Activated CD4-positive, alpha-beta T cell treated with anti-CD3 and anti-CD28 coated beads, Interleukin-2, amount 10 ng/mL, durations not matched to agents 7 days and 5 days (primary cell): ENCODE measurements around the gene MXRA8. TPM values are rescaled to one million over a fixed set of nuclear protein-coding genes. Genes with fewer than 3 reads are reported as not detected.
"Not testable (repeated sequence)": the region's sequence is repeated elsewhere in the genome, so short reads cannot be mapped to it uniquely, and the experiment has no call there.

Experiments
- CTCF ChIA-PET: fragments of 350-600 bp; sonication (Branson Sonifier 250); formaldehyde crosslinking; loops from one replicate; lab custom pipeline; 2021; ENCODE audit warnings: antibody characterized with exemption; lab: Charles Lee
- POLR2A ChIA-PET: fragments of 350-600 bp; sonication (Branson Sonifier 250); formaldehyde crosslinking; loops from one replicate; lab custom pipeline; 2021; ENCODE audit warnings: antibody characterized with exemption; lab: Charles Lee
- DNase-seq: peaks from one replicate; pipeline ENCODE4 v3.0.0-alpha.2; 2020
- H3K27ac Mint-ChIP-seq: one replicate; pipeline ENCODE4 v1.8.0; 2021; ENCODE audit warnings: mild to moderate bottlenecking, moderate library complexity, mixed read lengths
- H3K27me3 Mint-ChIP-seq: one replicate; pipeline ENCODE4 v1.8.0; 2021; ENCODE audit warnings: mixed read lengths
- H3K36me3 Mint-ChIP-seq: one replicate; pipeline ENCODE4 v1.8.0; 2021; ENCODE audit warnings: low read depth, mixed read lengths
- H3K4me1 Mint-ChIP-seq: one replicate; pipeline ENCODE4 v1.8.0; 2021; ENCODE audit warnings: mixed read lengths
- H3K4me3 Mint-ChIP-seq: one replicate; pipeline ENCODE4 v1.8.0; 2021; ENCODE audit warnings: mild to moderate bottlenecking, moderate library complexity, mixed read lengths
- H3K9me3 Mint-ChIP-seq: one replicate; pipeline ENCODE4 v1.8.0; 2021; ENCODE audit warnings: mixed read lengths
- total RNA-seq, 2 experiments: library from RNA; stranded (reverse); gene quantifications; one replicate each; pipeline ENCODE4 v1.2.3, GENCODE V29; 2021

MXRA8 gene, protein sequence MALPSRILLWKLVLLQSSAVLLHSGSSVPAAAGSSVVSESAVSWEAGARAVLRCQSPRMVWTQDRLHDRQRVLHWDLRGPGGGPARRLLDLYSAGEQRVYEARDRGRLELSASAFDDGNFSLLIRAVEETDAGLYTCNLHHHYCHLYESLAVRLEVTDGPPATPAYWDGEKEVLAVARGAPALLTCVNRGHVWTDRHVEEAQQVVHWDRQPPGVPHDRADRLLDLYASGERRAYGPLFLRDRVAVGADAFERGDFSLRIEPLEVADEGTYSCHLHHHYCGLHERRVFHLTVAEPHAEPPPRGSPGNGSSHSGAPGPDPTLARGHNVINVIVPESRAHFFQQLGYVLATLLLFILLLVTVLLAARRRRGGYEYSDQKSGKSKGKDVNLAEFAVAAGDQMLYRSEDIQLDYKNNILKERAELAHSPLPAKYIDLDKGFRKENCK
- total RNA-seq, result under 1 TPM; 0.15 to 0.30 TPM

DNA sequence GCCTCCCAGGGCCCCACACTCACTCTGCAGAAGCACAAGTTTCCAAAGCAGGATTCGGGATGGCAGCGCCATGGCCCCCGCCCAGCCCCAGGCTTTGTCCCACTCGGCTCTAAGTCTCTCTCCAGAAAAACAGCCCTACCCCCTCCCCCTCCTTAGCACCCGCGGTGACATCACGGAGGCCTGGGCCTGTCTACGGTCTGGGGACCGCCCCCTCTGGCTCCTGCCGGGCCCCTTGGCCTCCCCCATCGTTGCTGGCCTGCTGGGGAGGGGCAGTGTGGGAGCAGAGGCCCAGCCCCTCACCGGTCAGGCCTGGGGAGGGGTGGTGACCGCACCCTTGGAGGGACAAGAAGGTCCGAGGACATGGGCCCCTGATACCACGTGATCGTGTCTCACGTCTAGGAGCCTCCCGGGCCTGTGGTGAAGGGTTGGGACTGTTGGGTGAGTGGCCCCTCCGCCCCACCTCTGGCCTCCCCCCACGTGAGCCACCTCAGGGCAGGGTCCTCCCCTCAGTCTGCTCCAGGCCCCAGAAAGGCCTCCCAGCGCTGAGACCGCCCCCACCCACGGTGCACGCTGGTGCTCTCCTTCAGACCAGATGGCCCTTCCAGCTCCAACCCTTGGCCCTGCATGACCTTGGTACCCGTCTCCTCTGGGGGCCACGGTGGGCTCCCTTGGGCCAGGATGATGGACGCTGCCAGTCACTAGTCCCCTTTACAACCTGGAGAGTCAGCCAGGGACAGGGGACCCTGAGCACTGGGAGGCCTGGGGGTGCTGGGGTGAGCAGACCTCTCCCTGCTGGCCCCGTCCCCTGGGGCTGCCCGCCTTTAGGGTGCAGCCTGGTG is at the start of gene MXRA8:
Gene MXRA8 (minus strand): TSS at position 123 of the 839 bp plus-strand sequence. CDS start 51 bp downstream, at position 72.
- Mint-ChIP-seq H3K4me3 (peak within 1 kb of the TSS; percentile 10), H3K4me1 (peaks cover 27% of the 10 kb centered on the region), H3K27me3 (peaks cover 18% of the 10 kb centered on the region), H3K9me3 (peaks cover 2% of the 10 kb centered on the region), H3K27ac (peak within 1 kb of the TSS; percentile 74), H3K36me3 (no peaks in the 10 kb centered on the region)
- DNase-seq, result no peak
- ChIA-PET CTCF (no interaction called here), POLR2A (no interaction called here)

DNA sequence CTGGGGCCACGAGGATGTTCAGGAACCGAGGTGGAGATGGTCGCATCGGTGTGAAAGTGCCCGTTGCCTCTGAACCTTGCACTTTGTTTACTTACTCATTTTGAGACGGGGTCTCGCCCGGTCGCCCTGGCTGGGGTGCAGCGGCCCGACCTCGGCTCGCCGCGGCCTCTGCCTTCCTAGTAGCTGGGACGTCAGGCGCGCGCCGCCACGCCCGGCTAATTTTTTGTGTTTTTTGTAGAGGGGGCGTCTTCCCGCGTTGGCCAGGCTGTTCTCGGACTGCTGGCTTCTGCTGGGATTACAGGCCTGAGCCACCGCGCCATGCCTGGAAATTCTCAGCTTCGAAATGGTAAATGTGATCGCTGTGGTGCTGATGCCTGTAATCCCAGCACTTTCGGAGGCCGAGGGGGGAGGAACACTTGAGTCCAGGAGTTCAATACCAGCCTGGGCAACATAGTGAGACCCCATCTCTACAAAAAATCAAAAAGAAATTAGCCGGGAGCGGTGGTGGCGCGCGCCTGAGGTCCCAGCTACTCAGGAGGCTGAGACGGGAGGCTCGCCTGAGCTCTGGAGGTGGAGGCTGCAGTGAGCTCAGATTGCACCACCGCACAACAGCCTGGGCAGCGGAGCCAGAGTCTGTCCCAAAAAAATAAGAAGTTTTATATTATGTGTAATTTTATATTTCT is 49.4 kb upstream of the MXRA8 start:
- Mint-ChIP-seq H3K36me3 (peaks cover 33% of the 10 kb centered on the region), H3K4me3 (peak overlapping the region; percentile 82), H3K27me3 (no peaks in the 10 kb centered on the region), H3K4me1 (peaks cover 32% of the 10 kb centered on the region), H3K9me3 (peaks cover 2% of the 10 kb centered on the region), H3K27ac (peak overlapping the region; percentile 84)
- ChIA-PET POLR2A (no interaction called here), CTCF (interaction anchor here (0.9 to 2.0 kb wide), 3 partner anchors 10 to 36 kb away, joined by 3 to 14 read pairs (median 6); partner anchors contain the start of gene CCNL2)
- DNase-seq, result peak; percentile 19

DNA sequence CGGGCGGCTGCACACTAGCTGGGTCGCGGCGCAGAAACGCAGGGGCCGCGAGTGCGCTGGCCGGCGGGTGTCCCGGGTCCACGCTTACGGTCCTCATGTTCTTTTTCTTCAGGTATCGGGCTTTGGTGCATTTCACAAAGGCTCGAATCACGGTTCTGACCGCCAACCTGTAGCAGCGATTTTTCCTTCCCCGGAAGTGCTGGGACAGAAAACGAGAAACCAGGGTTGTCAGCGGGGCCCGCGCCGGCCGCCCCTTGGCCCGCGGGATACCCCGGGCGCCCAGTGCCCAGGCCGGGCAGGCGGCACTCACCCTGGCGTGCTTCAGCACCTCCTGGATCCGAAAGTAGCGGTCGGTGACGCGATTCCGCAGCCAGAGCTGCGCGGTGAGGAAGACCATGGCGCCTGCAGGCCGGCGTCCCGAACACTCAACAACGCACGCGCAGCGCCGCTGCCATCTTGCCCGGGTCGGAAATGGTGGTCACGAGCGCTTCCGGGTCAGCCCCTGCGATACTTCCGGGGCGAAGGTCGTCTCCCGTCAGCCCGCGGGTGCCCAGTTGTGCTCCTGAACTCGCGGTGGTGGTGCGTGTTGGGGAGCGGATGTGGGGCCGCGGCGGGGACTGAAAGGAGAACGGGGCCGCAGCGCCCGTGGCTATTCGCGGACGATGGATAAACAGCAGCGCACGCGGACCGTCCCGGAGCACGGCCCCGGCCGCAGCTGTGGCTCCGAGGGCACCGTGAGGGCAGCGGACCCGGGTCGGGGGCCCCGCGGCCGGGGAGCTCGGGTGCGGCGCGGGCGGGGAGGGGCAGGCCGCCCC is 48.7 kb upstream of the MXRA8 start, which contains the start of gene MRPL20:
Gene MRPL20 (minus strand): TSS at position 473 of the 815 bp plus-strand sequence. CDS start 76 bp downstream, at position 397.
- POLR2A ChIA-PET, result interaction anchor here (0.7 kb wide), 1 partner anchor 27 kb away, joined by 3 read pairs; no protein-coding TSS in a partner anchor
- peak; percentile 97 for DNase-seq
- peak within 1 kb of the TSS; percentile 82 for H3K4me3 Mint-ChIP-seq
- H3K4me1 Mint-ChIP-seq, result peaks cover 36% of the 10 kb centered on the region
- peak within 1 kb of the TSS; percentile 93 for H3K27ac Mint-ChIP-seq
- no peaks in the 10 kb centered on the region for H3K9me3 Mint-ChIP-seq
- no peaks in the 10 kb centered on the region for H3K27me3 Mint-ChIP-seq
- CTCF ChIA-PET, result interaction anchor here (0.5 to 2.0 kb wide), 4 partner anchors 9 to 176 kb away, joined by 3 to 14 read pairs (median 4); partner anchors contain the start of gene CCNL2
- H3K36me3 Mint-ChIP-seq, result peaks cover 34% of the 10 kb centered on the region

DNA sequence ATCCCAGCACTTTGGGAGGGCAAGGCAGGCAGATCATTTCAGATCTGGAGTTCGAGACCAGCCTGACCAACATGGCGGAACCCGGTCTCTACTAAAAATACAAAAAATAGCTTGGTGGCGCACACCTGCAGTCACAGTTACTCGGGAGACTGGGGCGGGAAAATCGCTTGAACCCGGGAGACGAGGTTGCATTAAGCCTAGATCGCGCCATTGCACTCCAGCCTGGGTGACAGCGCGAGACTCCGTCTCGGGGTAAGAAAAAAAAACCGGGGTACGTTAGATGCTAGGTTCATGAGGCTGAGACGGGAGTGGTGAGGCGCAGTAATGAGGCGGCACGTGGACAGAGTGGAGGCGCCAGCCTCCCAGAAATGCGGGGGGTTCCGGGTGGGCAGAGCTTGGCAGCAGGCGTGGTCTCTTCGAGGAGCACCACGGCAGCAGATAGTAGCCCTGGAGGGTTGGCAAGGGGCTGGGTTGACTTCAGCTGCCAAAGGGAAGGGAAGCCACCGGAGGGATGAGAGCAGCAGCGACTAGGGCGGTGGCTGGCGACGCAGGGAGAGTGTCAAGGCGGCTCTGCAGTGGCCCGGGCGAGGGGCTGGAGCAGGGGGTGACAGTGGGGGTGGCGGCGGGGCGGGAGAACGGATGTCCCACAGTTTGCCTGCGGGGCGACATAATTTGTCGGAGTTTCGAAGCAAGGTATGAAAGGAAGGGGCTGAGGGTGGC is 47.9 kb upstream of the MXRA8 start:
- peak overlapping the region; percentile 93 for H3K27ac Mint-ChIP-seq
- H3K4me3 Mint-ChIP-seq, result peak overlapping the region; percentile 82
- ChIA-PET CTCF (interaction anchor here (1.8 to 2.0 kb wide), 2 partner anchors 8 to 34 kb away, joined by 6 to 14 read pairs; partner anchors contain the start of gene CCNL2), POLR2A (no interaction called here)
- peaks cover 40% of the 10 kb centered on the region for H3K36me3 Mint-ChIP-seq
- H3K27me3 Mint-ChIP-seq, result no peaks in the 10 kb centered on the region
- peaks cover 44% of the 10 kb centered on the region for H3K4me1 Mint-ChIP-seq
- no peak for DNase-seq
- no peaks in the 10 kb centered on the region for H3K9me3 Mint-ChIP-seq

DNA sequence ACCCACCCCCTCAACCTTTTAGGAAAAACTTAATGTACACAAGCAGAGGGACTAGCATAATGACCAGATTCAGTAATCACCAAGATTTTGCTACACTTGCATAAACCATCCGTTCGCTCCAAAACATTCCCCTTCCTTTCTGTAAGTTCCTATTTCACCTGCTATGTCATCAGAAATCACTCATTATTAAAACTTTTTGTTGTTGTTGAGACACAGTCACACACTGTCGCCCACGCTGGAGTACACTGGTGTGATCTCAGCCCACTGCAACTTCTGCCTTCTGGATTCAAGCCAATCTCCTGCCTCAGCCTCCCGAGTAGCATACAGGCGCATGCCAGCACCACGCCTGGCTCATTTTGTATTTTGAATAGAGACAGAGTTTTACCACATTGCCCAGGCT is 45.3 kb upstream of the MXRA8 start:
- Mint-ChIP-seq H3K36me3 (peaks cover 47% of the 10 kb centered on the region), H3K4me3 (no peak overlapping the region), H3K4me1 (peaks cover 54% of the 10 kb centered on the region), H3K27ac (no peak overlapping the region), H3K27me3 (no peaks in the 10 kb centered on the region), H3K9me3 (no peaks in the 10 kb centered on the region)
- CTCF ChIA-PET, result interaction anchor here (1.3 kb wide), 1 partner anchor 32 kb away, joined by 4 read pairs; no protein-coding TSS in a partner anchor
- POLR2A ChIA-PET, result no interaction called here
- no peak for DNase-seq

DNA sequence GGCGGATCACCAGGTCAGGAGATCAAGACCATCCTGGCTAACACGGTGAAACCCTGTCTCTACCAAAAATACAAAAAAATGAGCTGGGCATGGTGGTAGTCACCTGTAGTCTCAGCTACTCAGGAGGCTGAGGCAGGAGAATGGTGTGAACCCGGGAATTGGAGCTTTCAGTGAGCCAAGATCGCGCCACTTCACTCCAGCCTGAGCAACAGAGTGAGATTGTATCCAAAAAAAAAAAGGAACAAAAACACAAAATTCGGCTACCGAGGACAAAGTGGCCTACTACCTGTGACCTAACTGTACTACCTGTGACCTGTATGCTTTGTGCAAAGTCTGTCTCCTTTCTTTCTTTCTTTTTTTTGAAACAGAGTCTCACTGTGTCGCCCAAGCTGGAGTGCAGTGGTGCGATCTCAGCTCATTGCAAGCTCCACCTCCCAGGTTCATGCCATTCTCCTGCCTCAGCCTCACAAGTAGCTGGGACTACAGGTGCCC is 44.6 kb upstream of the MXRA8 start:
- POLR2A ChIA-PET, result not testable (repeated sequence)

DNA sequence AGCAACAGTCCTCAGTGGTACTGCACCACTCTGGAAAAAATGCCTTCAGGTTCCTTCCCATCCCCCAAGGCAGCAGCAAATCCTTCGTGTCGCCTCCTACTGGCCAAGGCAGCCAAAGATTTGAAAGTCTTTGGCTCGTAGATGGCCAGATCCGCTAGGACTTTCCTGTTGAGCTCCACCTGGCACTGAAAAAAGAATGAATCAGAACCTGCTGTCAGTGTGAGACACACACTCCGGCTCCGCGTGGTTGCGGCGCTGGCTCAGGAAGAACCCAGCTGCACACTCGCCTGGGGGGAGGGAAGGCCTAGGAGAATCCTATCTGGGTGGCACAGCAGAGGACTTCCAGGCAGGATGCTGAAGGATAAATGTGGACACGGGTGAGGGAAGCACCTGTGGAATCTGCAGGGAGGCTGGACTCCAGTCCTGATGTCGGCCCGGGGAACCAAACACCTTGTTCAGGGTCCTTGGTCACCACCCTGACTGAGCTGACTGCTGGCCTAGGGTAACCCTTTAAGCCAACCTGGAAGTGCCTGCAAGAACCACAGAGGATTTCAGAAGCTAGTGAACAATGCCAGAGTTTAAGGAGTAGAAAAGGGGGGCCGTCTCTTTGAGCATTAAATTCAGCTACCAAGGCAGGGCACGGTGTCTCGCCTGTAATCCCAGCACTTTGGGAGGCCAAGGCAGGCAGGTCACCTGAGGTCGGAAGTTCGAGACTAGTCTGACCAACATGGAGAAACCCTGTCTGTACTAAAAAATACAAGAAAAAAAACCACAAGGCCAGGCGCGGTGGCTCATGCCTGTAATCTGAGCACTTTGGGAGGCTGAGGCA is 43.9 kb upstream of the MXRA8 start:
- no peak overlapping the region for H3K27ac Mint-ChIP-seq
- ChIA-PET POLR2A (no interaction called here), CTCF (interaction anchor here (0.6 to 1.3 kb wide), 2 partner anchors 31 to 405 kb away, joined by 3 to 4 read pairs; no protein-coding TSS in a partner anchor)
- H3K36me3 Mint-ChIP-seq, result peaks cover 57% of the 10 kb centered on the region
- H3K4me3 Mint-ChIP-seq, result peak overlapping the region; percentile 80
- peaks cover 60% of the 10 kb centered on the region for H3K4me1 Mint-ChIP-seq
- H3K27me3 Mint-ChIP-seq, result no peaks in the 10 kb centered on the region
- H3K9me3 Mint-ChIP-seq, result no peaks in the 10 kb centered on the region
- peak; percentile 46 for DNase-seq

More for the DNA sequence above, 44.6 kb upstream of the MXRA8 start:
- H3K27me3 Mint-ChIP-seq, H3K9me3 Mint-ChIP-seq, H3K4me3 Mint-ChIP-seq, DNase-seq: not testable (repeated sequence)
- H3K4me1 Mint-ChIP-seq, result peaks cover 53% of the 10 kb centered on the region
- peaks cover 51% of the 10 kb centered on the region for H3K36me3 Mint-ChIP-seq
- peak overlapping the region; percentile 37 for H3K27ac Mint-ChIP-seq
- CTCF ChIA-PET, result interaction anchor here (1.3 kb wide), 1 partner anchor 31 kb away, joined by 4 read pairs; no protein-coding TSS in a partner anchor

DNA sequence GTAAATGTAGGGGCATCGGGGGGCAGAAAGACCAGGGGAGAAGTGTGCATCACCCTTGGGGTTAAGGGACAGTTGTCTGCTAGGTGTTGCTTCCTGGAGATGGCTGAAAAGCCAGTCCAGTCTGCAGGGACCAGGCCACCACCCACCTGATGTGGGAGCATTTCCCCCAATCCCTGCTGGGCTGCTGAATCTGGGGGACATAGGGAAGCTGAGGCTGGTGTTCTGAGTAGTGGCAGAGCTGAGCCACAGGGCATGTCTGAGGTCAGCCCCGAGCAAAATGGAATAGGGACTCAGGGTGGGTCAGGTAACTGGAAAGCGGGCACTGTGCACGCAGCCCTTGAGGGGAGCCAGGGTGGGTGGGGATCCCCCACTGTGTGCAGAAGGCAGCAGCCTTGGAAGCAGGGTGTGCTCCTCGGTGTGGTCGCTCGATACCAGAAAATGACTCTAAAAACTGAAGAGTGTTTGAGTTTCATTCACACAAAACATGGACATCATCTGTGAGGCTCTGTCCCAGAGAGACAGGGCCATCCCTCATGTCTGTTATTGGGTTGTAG is 43.2 kb upstream of the MXRA8 start:
- ChIA-PET POLR2A (no interaction called here), CTCF (interaction anchor here (0.6 kb wide), 1 partner anchor 406 kb away, joined by 3 read pairs; no protein-coding TSS in a partner anchor)
- Mint-ChIP-seq H3K27me3 (no peaks in the 10 kb centered on the region), H3K4me1 (peaks cover 61% of the 10 kb centered on the region), H3K4me3 (peak overlapping the region; percentile 80), H3K27ac (peak overlapping the region; percentile 74), H3K9me3 (no peaks in the 10 kb centered on the region), H3K36me3 (peaks cover 55% of the 10 kb centered on the region)
- DNase-seq, result no peak

DNA sequence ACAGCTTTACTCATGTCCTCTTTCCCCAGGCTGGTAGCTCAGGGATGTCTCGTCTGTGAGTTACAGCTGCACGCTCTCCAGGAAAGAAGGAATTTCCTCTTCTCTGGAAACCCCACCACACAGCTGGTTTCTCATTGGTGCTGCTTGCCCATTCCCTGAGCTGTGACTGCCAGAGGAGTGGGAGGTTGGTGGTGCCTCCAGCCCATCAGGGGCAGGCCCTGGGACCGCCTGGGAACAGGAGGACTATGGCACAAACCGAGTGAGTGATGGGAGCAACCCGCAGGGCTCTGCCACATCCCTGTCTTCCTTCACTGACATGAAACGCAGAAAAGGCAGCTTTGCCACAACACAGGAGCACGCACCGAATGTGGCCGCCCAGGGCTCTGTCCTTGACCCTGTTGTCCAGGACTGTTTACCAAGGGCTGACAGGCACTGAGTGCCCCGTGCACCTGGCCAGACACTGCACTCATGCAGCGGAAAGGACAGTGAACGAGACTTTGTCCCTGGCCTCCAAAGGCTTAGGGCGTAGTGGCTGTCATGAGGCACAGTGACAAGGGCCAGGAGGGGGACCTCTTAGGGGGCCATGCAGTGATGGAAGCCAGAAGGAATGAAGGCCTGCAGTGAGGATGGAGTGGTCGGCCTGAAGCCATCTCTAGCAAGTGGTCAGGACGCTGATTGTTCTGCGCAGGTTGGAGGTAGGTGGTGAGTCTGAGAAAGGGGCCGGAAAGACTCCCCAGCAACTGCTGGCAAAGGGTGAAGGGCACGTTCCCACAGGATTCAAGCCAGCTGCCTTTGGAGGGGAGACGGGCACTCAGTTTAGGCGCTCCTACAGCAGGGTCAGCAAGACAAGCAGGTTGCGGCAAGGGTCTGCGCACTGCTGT is 42.5 kb upstream of the MXRA8 start:
- peak overlapping the region; percentile 91 for H3K27ac Mint-ChIP-seq
- peaks cover 54% of the 10 kb centered on the region for H3K4me1 Mint-ChIP-seq
- POLR2A ChIA-PET, result no interaction called here
- CTCF ChIA-PET, result interaction anchor here (1.2 to 2.3 kb wide), 6 partner anchors 14 to 40 kb away, joined by 3 to 10 read pairs (median 6); partner anchors contain the start of gene AURKAIP1
- H3K4me3 Mint-ChIP-seq, result peak overlapping the region; percentile 80
- H3K36me3 Mint-ChIP-seq, result peaks cover 52% of the 10 kb centered on the region
- no peaks in the 10 kb centered on the region for H3K9me3 Mint-ChIP-seq
- no peak for DNase-seq
- no peaks in the 10 kb centered on the region for H3K27me3 Mint-ChIP-seq
